ENCODE measurements around the gene LRGUK.

The LRGUK gene

DNA sequence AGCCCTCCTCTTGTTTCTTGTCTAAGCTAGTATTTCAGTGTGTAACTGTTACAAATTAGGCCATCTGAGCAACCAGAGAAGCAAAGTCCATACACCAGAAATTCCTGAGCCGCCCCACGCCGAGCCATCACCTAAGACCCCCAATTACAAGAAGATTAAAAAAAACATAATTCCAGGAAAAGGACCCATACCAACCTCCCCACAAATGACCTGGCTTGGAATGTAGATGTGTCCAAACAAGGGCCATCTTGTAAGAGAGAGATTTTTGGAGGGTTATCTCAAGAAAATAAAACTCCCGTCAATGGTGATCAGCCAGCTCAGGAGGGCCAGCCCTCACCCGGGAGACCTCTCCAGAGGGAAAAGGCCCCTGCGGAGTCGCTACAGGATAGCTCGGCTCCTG lies 83.1 kb downstream of the LRGUK start:
- no peaks in the 10 kb centered on the region for H3K9me3 ChIP-seq (ENCODE audit: low read length)
- TF ChIP-seq, protein P1, sequence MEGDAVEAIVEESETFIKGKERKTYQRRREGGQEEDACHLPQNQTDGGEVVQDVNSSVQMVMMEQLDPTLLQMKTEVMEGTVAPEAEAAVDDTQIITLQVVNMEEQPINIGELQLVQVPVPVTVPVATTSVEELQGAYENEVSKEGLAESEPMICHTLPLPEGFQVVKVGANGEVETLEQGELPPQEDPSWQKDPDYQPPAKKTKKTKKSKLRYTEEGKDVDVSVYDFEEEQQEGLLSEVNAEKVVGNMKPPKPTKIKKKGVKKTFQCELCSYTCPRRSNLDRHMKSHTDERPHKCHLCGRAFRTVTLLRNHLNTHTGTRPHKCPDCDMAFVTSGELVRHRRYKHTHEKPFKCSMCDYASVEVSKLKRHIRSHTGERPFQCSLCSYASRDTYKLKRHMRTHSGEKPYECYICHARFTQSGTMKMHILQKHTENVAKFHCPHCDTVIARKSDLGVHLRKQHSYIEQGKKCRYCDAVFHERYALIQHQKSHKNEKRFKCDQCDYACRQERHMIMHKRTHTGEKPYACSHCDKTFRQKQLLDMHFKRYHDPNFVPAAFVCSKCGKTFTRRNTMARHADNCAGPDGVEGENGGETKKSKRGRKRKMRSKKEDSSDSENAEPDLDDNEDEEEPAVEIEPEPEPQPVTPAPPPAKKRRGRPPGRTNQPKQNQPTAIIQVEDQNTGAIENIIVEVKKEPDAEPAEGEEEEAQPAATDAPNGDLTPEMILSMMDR (IDR thresholded peaks at IDR 0.05; ENCODE audit: low read length) = no peak
- TF ChIP-seq EZH2 (IDR thresholded peaks at IDR 0.05; ENCODE audit: borderline replicate concordance, low read length) = no peak
- H3K4me2 ChIP-seq (ENCODE audit: low read length) = no peak overlapping the region
- no peak overlapping the region for H3K9ac ChIP-seq (ENCODE audit: low read length)
- no peaks in the 10 kb centered on the region for H3K27me3 ChIP-seq (ENCODE audit: insufficient read depth, low read length)
- H3K79me2 ChIP-seq (ENCODE audit: insufficient read depth, low read length) = no peaks in the 10 kb centered on the region
- no peaks in the 10 kb centered on the region for H3K9me2 ChIP-seq (ENCODE audit: low read depth, low read length)
- peaks cover 14% of the 10 kb centered on the region for H3K4me1 ChIP-seq (ENCODE audit: insufficient read depth, low read length, severe bottlenecking)
- no peak overlapping the region for H3K27ac ChIP-seq (ENCODE audit: low read depth, low read length, poor library complexity, severe bottlenecking)
- no peak overlapping the region for H3K4me3 ChIP-seq (ENCODE audit: low read depth, low read length, poor library complexity, severe bottlenecking)
- no peaks in the 10 kb centered on the region for H3F3A ChIP-seq (ENCODE audit: insufficient read depth, low read length)
- no peak overlapping the region for H2AFZ ChIP-seq (ENCODE audit: low read length)
- H4K20me1 ChIP-seq (ENCODE audit: insufficient read depth, low read length) = no peaks in the 10 kb centered on the region
- no peaks in the 10 kb centered on the region for H3K36me3 ChIP-seq (ENCODE audit: insufficient read depth, low read length)

DNA sequence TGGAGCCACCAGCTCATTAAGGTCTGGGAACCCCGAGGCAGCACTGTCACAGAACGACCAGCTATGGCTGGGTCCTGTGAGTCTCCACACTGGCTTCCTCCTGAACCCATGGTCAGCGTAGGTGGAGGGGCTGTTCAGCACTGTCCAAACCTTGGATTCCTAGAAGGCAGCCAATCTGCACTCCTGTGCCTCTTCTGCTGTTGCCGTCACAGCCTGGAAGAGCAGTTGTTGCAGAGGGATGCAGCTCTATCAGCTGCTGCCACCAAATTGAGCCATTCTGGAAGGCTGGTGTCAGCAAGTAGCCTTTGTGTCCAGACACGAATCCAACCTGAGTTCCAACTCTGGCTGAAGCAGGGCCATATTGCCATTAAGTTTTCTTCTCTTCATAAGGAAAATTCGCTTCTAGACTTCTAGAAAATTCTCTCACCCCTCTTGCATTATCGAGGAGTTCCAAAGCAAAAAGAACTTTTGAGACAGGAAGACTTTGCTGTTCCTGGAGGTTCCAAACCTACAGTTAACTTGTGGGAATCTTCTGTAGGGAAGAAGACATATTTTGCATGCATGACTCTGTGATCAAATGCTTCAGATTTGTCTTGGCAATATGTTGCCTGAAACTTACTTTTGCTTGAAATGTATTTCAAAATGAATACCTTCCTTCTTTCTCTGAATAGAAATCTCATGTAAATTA lies 84.0 kb downstream of the LRGUK start:
- no peaks in the 10 kb centered on the region for H3K36me3 ChIP-seq (ENCODE audit: insufficient read depth, low read length)
- no peak overlapping the region for H2AFZ ChIP-seq (ENCODE audit: low read length)
- H3F3A ChIP-seq (ENCODE audit: insufficient read depth, low read length) = no peaks in the 10 kb centered on the region
- no peak overlapping the region for H3K9ac ChIP-seq (ENCODE audit: low read length)
- TF ChIP-seq EZH2 (IDR thresholded peaks at IDR 0.05; ENCODE audit: borderline replicate concordance, low read length) = no peak
- TF ChIP-seq, protein P1 (IDR thresholded peaks at IDR 0.05; ENCODE audit: low read length) = no peak
- no peaks in the 10 kb centered on the region for H3K9me2 ChIP-seq (ENCODE audit: low read depth, low read length)
- H3K27ac ChIP-seq (ENCODE audit: low read depth, low read length, poor library complexity, severe bottlenecking) = no peak overlapping the region
- peaks cover 14% of the 10 kb centered on the region for H3K4me1 ChIP-seq (ENCODE audit: insufficient read depth, low read length, severe bottlenecking)
- no peaks in the 10 kb centered on the region for H3K27me3 ChIP-seq (ENCODE audit: insufficient read depth, low read length)
- H3K79me2 ChIP-seq (ENCODE audit: insufficient read depth, low read length) = no peaks in the 10 kb centered on the region
- no peak overlapping the region for H3K4me2 ChIP-seq (ENCODE audit: low read length)
- H3K9me3 ChIP-seq (ENCODE audit: low read length) = no peaks in the 10 kb centered on the region
- H4K20me1 ChIP-seq (ENCODE audit: insufficient read depth, low read length) = no peaks in the 10 kb centered on the region
- no peak overlapping the region for H3K4me3 ChIP-seq (ENCODE audit: low read depth, low read length, poor library complexity, severe bottlenecking)

DNA sequence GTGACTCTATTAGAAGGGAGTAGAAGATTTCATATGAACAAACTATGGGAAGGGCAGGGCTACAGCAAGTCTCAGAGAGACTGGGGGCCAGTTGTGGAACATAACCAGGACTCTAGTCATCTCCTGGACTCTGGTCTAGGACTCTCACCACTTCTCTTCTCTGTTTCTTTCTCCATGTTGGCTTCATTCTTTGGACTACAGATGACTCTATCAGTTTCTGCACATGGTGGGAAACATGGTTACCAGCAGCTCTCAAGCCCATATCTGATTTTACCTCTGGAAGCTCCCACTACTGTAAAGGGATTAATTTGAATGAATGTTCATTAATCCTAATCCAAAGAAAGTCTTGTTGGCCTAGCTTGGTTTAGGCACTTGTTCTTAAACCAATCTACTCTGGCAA lies 84.7 kb downstream of the LRGUK start:
- H3K4me1 ChIP-seq (ENCODE audit: insufficient read depth, low read length, severe bottlenecking) = peaks cover 14% of the 10 kb centered on the region

More for the DNA sequence above, 84.7 kb downstream of the LRGUK start:
- Histone ChIP-seq H3F3A (ENCODE audit: insufficient read depth, low read length) (no peaks in the 10 kb centered on the region), H3K9me2 (ENCODE audit: low read depth, low read length) (no peaks in the 10 kb centered on the region), H3K27me3 (ENCODE audit: insufficient read depth, low read length) (no peaks in the 10 kb centered on the region), H3K79me2 (ENCODE audit: insufficient read depth, low read length) (no peaks in the 10 kb centered on the region), H3K36me3 (ENCODE audit: insufficient read depth, low read length) (no peaks in the 10 kb centered on the region), H3K9me3 (ENCODE audit: low read length) (no peaks in the 10 kb centered on the region), H3K27ac (ENCODE audit: low read depth, low read length, poor library complexity, severe bottlenecking) (no peak overlapping the region), H3K9ac (ENCODE audit: low read length) (no peak overlapping the region), H3K4me2 (ENCODE audit: low read length) (no peak overlapping the region), H4K20me1 (ENCODE audit: insufficient read depth, low read length) (no peaks in the 10 kb centered on the region), H2AFZ (ENCODE audit: low read length) (no peak overlapping the region), H3K4me3 (ENCODE audit: low read depth, low read length, poor library complexity, severe bottlenecking) (no peak overlapping the region)
- TF ChIP-seq EZH2 (IDR thresholded peaks at IDR 0.05; ENCODE audit: borderline replicate concordance, low read length) = no peak
- TF ChIP-seq, protein P1 (IDR thresholded peaks at IDR 0.05; ENCODE audit: low read length) = no peak

Data from OCI-LY1 (cell line).